GM19463 (cell line): ENCODE data around the gene APOL2.
"Not testable (repeated sequence)": the region's sequence is repeated elsewhere in the genome, so short reads cannot be mapped to it uniquely, and the experiment has no call there.

Experiments used
- ATAC-seq: cut with Tn5 transposase; IDR thresholded peaks from one replicate; pipeline ENCODE4 v1.9.1; 2021; ENCODE audit warnings: mild to moderate bottlenecking, moderate library complexity; ENCODE audit not compliant: unreplicated experiment

The APOL2 gene

DNA sequence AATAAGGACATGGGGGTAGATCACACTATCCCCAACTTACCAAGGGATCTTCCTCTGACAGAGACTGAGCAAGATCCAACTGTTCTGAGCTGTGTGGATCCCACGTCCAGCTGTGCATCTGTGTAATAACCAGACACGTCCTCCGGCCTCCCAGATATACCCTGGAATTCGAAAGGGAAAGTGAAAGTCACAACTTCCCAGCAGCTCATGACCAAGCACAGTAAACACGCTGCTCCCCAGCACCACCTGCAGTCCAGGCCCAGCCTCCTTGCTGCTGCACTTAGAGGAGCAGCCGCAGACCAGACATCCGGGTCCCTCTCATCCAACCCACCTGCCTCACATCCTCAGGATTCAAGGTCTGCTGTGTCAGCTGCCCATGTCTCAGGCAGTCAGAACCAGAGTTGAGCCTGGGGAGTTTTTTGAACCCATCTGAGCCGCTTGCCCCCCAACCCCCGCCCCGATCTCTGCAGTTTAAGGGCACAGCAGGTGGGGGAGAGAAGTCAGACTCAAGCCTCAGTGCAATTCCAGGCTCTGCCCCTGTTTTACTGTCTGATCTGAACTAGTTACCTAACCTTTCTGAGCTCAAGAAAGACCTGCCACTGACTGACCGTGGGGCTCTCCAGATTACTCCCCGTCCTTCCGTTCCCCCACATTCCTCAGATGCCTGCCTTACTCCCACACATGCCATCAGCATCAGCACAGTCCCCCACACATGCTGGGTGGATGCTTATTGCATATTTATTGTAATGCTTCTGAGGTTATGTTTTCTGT, at the start of gene APOL2:
APOL2 (minus strand) TSS at position 127 of the 771 bp plus-strand sequence. CDS start 6,365 bp downstream, outside the sequence.
- peak; percentile 88 for ATAC-seq

- no peak for ATAC-seq
These were observed 49.5 kb upstream of the APOL2 start for GRCh38 chr22:36288571-36289405.

GRCh38 chr22:36287881-36288515, 48.7 kb upstream of the APOL2 start:
- no peak for ATAC-seq

DNA sequence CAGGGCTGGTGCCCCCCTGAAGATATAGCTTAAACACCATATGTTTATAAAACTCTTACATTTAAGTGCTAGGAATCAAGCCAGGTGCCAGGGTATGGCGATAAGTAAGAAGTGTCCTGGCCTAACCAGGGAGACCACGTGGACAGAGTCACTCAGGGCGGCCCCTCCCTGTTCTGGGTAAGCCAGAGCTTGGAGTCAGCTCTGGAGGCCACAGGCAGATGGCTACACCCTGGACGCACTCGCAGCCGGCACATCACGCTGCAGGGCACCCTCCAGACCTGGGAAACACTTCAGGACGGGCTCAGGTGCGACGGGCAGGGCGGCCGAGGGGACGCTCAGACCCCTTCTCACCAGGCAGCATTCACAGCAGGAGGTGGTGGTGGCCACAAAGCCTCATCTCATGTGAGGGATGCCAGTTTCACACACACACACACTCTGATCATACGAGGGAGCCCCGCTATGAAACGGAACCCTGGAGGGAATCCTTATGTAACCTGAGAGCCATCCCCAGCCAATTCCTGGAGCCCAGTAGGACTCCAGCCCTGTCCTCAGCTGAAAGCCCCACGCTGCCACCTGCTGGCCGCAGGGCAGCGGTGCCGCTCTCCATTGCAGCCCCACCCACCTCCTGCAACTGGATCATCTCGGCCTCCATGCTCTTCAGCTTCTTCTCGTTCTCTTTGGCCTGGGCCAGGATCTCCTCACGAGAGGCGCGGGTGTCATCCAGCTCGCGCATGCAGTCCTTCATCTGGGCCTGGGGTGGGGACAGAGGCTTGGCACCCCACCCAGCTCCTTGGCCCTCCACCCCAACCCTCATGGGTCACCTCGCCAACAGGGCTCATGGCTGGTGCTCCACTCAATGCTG, 47.0 kb upstream of the APOL2 start:
- no peak for ATAC-seq

DNA sequence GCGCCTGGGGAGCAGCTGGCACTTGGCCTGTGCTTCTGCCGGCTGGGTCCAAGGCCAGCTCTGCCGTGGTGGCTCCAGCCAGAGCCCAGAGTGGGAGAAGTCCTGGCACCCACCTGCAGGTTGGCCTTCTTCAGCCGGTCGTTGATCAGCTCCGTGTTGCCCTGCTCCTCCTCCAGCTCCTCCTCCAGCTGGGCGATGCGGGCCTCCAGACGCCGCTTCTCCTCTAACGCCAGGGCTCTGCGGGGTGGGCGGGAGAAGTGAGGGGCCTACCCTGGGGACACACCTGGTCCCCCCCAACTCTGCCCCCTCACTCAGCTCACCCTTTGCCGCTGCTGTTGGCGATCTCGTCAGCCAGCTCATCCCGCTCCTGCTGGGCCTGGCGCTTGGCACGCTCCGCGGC, 46.2 kb upstream of the APOL2 start:
- no peak for ATAC-seq

- no peak for ATAC-seq
These were observed 45.7 kb upstream of the APOL2 start for GRCh38 chr22:36285017-36285416.

GRCh38 chr22:36284171-36284571, 44.8 kb upstream of the APOL2 start:
- no peak for ATAC-seq

- ATAC-seq, result no peak
These were observed 43.1 kb upstream of the APOL2 start for GRCh38 chr22:36282328-36282831.

DNA sequence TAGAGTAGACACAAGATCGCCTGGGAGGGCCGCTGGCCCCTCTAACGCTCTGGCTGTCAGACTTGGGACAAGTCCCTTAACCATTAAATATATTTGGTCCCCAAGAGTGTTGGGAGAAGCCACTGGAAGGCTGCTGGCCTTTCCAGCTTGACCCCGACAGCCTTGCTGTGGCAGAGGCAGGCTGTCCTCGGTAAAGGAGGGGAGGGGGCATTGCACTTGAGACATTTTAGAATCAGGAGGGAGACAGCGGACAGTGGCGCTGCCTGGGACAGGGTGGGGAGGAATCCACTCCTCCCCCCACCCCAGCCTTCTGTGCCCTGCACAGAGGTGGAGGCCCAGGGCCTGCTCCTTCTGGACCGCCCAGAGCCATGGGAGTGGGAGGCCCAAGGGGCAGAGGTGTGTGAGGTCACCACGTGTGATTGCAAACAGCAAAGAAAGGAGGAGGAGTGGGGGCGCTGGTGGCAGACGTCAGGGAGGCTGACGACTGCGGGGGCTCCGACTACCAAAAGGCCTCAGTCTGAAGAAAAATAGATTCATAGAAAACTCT, 42.5 kb upstream of the APOL2 start:
- no peak for ATAC-seq

GRCh38 chr22:36280379-36280778, 41.1 kb upstream of the APOL2 start:
- ATAC-seq, result no peak

DNA sequence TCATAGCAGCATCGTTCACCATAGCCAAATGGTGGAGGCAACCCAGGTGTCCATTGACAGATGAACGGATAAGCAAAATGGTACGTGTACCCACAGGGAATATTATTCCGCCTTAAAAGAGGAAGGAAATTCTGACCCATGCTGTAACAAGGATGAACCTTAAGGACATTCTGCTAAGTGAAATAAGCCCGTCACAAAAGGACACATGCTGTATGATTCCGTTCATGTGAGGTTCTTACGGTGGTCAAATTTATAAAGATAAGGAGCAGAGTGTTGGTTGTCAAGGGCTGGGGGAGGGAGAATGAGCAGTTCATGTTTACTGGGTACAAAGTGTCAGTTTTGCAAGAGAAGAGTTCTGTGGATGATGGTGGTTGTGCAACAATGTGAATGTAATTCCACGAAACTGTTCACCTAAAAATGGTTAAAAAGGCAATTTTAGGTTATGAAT, 39.9 kb upstream of the APOL2 start:
- ATAC-seq, result no peak

- ATAC-seq, result no peak
These were observed 38.4 kb upstream of the APOL2 start for GRCh38 chr22:36277482-36278291.

GRCh38 chr22:36274531-36274930, 35.2 kb upstream of the APOL2 start:
- no peak for ATAC-seq

DNA sequence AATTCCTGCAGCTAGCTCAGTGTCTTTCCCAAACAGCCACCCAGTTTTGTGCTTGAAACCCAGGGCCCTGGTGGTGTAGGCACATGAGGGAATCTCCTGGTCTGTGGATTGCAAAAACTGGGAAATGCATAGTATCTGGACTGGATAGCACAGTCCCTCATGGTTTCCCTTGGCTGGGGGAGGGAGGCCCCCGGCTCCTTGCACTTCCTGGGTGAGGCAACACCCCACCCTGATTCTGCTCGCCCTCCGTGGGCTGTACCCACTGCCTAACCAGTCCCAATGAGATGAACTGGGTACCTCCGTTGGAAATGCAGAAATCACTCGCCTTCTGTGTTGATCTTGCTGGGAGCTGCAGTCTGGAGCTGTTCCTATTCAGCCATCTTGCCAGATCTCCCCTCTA, 32.6 kb upstream of the APOL2 start:
- not testable (repeated sequence) for ATAC-seq

DNA sequence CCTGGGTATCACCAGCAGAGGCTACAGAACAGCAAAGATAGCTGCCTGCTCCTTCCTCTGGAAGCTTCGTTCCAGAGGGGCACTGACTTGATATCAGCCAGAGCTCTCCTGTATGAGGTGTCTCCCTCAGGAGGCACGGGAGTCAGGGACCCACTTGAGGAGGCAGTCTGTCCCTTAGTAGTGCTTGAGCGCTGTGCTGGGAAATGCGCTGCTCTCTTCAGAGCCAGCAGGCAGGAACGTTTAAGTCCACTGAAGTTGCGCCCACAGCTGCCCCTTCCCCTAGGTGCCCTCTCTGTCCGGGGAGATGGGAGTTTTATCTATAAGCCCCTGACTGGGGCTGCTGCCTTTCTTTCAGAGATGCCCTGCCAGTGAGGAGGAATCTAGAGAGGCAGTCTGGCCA, 31.9 kb upstream of the APOL2 start:
- not testable (repeated sequence) for ATAC-seq

DNA sequence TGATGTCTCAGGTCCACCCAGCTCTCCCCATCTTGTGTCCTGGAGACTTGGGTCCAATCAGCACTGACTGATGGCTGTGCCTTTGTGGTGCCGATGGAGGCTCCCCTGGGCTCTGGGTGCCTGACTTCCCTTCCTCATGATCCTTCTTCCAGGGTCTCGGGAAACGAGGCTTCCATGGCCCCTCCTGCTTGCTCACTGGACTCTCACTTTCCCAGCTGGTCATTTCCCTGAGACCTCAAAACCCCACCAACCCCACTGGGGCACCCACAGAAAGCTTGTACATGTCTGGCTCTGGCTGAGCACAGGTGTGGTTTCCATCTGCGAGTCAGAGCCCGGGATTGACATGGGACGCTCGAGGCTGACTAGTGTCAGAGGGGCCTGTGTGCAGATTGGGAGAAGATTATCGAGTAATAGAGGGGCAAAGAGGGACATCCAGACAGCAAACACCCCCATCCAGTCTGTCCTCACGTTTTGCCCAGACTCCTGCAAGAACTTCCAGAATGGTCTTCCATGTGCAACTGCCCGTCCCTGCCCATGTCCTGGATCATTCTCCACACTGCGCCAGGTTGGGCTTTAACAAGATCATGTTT, 28.7 kb upstream of the APOL2 start:
- ATAC-seq, result no peak

DNA sequence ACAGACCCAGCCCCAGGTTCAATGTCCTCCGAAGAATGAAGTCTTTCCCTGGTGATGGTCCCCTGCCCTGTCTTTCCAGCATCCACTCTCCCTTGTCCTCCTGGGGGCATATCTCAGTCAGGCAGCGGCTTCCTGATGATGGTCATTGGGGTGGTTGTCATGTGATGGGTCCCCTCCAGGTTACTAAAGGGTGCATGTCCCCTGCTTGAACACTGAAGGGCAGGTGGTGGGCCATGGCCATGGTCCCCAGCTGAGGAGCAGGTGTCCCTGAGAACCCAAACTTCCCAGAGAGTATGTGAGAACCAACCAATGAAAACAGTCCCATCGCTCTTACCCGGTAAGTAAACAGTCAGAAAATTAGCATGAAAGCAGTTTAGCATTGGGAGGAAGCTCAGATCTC, 27.7 kb upstream of the APOL2 start:
- no peak for ATAC-seq

GRCh38 chr22:36263886-36264664, 24.7 kb upstream of the APOL2 start:
- not testable (repeated sequence) for ATAC-seq
